ENCODE results near the gene SCARB1. TPM values are rescaled to one million over a fixed set of nuclear protein-coding genes. Genes with fewer than 3 reads are reported as not detected.
A peak's percentile ranks its signal among the peaks of the same experiment; 100 is the strongest.

SCARB1 gene
- total RNA-seq, 1 donor from 2014 or later: 5.2 TPM

DNA sequence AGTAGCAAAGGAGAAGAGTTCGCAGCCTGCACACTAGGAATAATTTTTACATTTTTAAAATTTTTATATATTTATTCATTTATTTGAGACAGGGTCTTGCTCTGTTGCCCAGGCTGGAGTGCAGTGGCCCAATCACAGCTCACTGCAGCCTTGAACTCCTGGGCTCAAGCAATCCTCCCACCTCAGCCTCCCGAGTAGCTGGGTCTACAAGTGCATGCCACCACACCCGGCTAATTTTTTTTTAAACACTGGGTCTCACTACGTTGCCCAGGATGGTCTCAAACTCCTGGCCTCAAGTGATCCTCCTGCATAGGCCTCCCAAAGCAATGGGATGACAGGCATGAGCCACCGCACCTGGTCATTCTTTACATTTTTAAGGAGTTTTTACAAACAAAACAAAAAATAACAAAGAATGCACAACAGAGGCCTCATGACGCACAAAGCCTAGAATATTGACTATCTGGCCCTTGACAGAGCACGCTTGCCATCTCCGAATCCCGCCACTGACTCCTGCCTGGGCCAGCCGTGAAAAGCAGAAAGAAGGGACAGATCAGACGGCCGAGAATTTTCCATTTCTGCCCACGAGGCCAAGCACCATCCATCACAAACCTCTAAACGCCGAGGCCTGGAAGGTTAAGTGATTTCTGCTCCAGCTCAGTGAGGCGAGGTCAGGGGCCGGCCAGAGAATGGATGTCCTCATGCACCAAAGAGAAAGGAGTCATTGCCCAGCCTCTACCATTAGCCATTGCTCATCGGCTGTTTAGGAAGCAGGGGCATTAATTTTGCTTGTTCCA is 120.0 kb downstream of the SCARB1 start:
- Histone ChIP-seq H3K9me3 (ENCODE audit: control insufficient read depth in 3 of 3, low read length in 3 of 3) (no peaks in the 10 kb centered on the region), H3K27ac (ENCODE audit: low read depth, low read length) (peak overlapping the region; percentile 21), H3K4me3 (ENCODE audit: low read length in 3 of 3) (no peak overlapping the region), H3K9ac (ENCODE audit: low read depth in 1 of 3, low read length in 3 of 3) (no peak overlapping the region), H3K36me3 (ENCODE audit: control insufficient read depth in 3 of 3, insufficient read depth in 3 of 3, low read length in 3 of 3) (no peaks in the 10 kb centered on the region), H3K27me3 (ENCODE audit: control insufficient read depth in 3 of 3, insufficient read depth in 3 of 3, low read length in 3 of 3) (no peaks in the 10 kb centered on the region), H3K4me1 (ENCODE audit: control insufficient read depth in 3 of 3, insufficient read depth in 3 of 3, low read length in 3 of 3) (peaks cover 27 to 49% (median 41%) of the 10 kb centered on the region in 3 donors)

DNA sequence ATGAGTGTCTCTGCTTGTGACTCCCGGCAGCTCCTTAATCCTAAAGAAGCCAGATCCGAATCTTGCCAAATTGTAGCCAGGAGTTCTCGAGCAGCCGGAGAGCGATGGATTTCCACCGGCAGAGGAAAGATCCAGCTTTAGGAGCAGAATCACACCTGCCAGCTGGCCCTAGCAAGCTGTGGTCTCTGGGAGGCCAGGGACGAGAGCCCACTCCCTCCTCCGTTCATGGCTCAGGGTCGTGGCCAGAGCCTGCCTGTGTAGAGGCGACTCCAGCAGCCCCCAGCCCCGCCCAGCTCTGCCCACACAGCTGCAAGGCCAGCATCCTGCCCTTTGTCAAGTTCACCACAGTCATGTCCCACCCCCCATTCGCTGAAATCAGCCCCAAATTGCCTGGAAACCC is 121.0 kb downstream of the SCARB1 start:
- Histone ChIP-seq H3K36me3 (ENCODE audit: control insufficient read depth in 3 of 3, insufficient read depth in 3 of 3, low read length in 3 of 3) (no peaks in the 10 kb centered on the region), H3K27ac (ENCODE audit: low read depth, low read length) (no peak overlapping the region), H3K4me1 (ENCODE audit: control insufficient read depth in 3 of 3, insufficient read depth in 3 of 3, low read length in 3 of 3) (peaks cover 27 to 54% (median 42%) of the 10 kb centered on the region in 3 donors), H3K9ac (ENCODE audit: low read depth in 1 of 3, low read length in 3 of 3) (peak overlapping the region in 1 of 3 donors; percentile 40), H3K9me3 (ENCODE audit: control insufficient read depth in 3 of 3, low read length in 3 of 3) (no peaks in the 10 kb centered on the region), H3K4me3 (ENCODE audit: low read length in 3 of 3) (no peak overlapping the region), H3K27me3 (ENCODE audit: control insufficient read depth in 3 of 3, insufficient read depth in 3 of 3, low read length in 3 of 3) (no peaks in the 10 kb centered on the region)

DNA sequence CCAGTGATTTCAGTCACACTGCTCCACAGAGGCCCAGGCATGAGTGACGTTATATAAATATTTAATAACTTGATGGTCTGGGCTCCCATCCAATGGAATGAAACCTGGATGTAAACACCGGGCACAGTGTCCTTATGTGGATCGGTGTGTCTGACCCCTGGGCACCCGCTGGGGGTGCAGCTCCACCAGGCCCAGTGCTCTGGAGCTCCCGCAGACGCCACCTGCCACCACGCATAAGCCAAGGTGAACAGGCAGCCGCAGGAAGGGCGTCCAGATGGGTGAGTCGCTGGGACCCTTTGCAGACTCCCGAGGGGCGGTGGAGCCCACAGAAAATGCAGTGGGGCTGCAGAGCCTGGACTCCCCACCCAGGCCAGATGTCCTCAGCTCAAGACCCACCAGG is 121.6 kb downstream of the SCARB1 start:
- no peaks in the 10 kb centered on the region for H3K9me3 ChIP-seq (ENCODE audit: control insufficient read depth in 3 of 3, low read length in 3 of 3)
- no peak overlapping the region for H3K27ac ChIP-seq (ENCODE audit: low read depth, low read length)
- H3K27me3 ChIP-seq (ENCODE audit: control insufficient read depth in 3 of 3, insufficient read depth in 3 of 3, low read length in 3 of 3): no peaks in the 10 kb centered on the region
- H3K4me3 ChIP-seq (ENCODE audit: low read length in 3 of 3): no peak overlapping the region
- no peaks in the 10 kb centered on the region for H3K36me3 ChIP-seq (ENCODE audit: control insufficient read depth in 3 of 3, insufficient read depth in 3 of 3, low read length in 3 of 3)
- peaks cover 25 to 54% (median 42%) of the 10 kb centered on the region in 3 donors for H3K4me1 ChIP-seq (ENCODE audit: control insufficient read depth in 3 of 3, insufficient read depth in 3 of 3, low read length in 3 of 3)
- H3K9ac ChIP-seq (ENCODE audit: low read depth in 1 of 3, low read length in 3 of 3): peak overlapping the region in 1 of 3 donors; percentile 40

DNA sequence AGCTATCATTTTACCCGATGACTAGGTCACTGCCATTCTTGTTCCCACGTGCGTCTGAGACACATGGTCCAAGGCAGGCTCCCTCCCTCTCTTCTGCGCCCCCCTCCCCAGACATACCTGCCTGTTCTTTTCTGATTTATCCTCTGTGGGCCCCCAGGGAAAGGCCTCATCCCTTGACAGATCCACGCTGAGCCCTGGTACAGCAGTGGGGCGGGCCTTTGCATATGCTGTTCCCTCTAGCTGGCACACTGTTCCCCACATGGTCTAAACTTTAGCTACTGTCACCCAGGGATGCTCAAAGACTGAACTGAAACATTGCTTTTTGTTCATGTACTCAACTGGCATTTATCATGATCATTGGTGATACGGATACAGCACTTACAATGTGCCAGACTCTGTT is 122.5 kb downstream of the SCARB1 start:
- H3K4me3 ChIP-seq (ENCODE audit: low read length in 3 of 3): peak overlapping the region in 1 of 3 donors; percentile 45
- H3K9me3 ChIP-seq (ENCODE audit: control insufficient read depth in 3 of 3, low read length in 3 of 3): no peaks in the 10 kb centered on the region
- peak overlapping the region in 1 of 3 donors; percentile 66 for H3K9ac ChIP-seq (ENCODE audit: low read depth in 1 of 3, low read length in 3 of 3)
- peak overlapping the region; percentile 57 for H3K27ac ChIP-seq (ENCODE audit: low read depth, low read length)
- no peaks in the 10 kb centered on the region for H3K36me3 ChIP-seq (ENCODE audit: control insufficient read depth in 3 of 3, insufficient read depth in 3 of 3, low read length in 3 of 3)
- H3K27me3 ChIP-seq (ENCODE audit: control insufficient read depth in 3 of 3, insufficient read depth in 3 of 3, low read length in 3 of 3): no peaks in the 10 kb centered on the region
- peaks cover 17 to 45% (median 34%) of the 10 kb centered on the region in 3 donors for H3K4me1 ChIP-seq (ENCODE audit: control insufficient read depth in 3 of 3, insufficient read depth in 3 of 3, low read length in 3 of 3)

DNA sequence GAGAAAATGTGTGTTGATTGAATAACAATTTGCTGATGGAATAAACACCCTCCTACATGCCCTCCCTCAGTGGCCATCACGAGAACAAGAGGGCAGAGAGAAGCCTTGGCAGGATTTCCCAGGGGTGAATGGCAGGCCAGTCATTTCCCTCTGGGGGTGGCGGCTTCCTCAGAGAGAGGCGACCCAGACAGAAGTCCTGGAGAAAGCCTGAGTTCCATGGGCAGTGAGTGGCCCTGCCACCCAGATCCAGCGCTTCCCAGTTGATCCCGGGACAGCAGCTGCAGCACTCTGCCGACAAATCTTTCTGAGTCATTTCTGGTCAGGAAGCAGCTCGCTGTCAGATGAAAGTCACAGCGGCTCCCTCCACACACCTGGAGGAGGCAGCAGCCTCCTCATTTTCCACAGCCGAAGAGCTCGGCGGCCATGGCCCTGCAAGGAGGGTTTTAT is 123.0 kb downstream of the SCARB1 start:
- H3K36me3 ChIP-seq (ENCODE audit: control insufficient read depth in 3 of 3, insufficient read depth in 3 of 3, low read length in 3 of 3): no peaks in the 10 kb centered on the region
- H3K9ac ChIP-seq (ENCODE audit: low read depth in 1 of 3, low read length in 3 of 3): peak overlapping the region in 1 of 3 donors; percentile 66
- H3K27ac ChIP-seq (ENCODE audit: low read depth, low read length): peak overlapping the region; percentile 57
- H3K4me1 ChIP-seq (ENCODE audit: control insufficient read depth in 3 of 3, insufficient read depth in 3 of 3, low read length in 3 of 3): peaks cover 14 to 40% (median 29%) of the 10 kb centered on the region in 3 donors
- no peaks in the 10 kb centered on the region for H3K27me3 ChIP-seq (ENCODE audit: control insufficient read depth in 3 of 3, insufficient read depth in 3 of 3, low read length in 3 of 3)
- peak overlapping the region in 1 of 3 donors; percentile 45 for H3K4me3 ChIP-seq (ENCODE audit: low read length in 3 of 3)
- H3K9me3 ChIP-seq (ENCODE audit: control insufficient read depth in 3 of 3, low read length in 3 of 3): no peaks in the 10 kb centered on the region

DNA sequence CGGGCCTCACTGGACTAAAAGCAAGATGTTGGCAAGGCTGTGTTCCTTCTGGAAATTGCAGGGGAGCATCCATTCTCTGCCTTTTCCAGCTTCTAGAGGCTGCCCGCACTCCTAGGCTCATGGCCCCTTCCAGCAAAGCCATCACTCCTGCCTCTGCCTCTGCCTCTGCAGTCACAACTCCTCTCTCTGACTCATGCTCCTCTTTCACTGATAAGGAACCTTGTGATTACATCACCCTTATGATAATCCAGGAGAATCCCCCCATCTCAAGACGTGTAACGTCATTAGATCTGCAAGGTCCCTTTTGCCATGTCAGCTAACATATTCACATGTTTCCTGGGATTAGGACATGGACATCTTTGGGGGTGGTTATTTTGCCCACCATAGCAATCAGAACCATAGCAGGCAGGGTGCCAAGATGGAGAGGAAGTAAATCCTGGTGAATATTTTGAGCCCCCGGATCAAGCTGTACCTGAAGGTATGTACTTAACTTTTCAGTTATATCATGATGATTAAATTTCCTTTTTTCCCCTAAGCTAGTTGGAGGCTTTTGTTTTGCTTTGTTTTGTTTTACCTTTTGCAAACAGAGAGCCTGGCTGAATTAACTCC is 123.6 kb downstream of the SCARB1 start:
- Histone ChIP-seq H3K27ac (ENCODE audit: low read depth, low read length) (peak overlapping the region; percentile 57), H3K36me3 (ENCODE audit: control insufficient read depth in 3 of 3, insufficient read depth in 3 of 3, low read length in 3 of 3) (no peaks in the 10 kb centered on the region), H3K4me1 (ENCODE audit: control insufficient read depth in 3 of 3, insufficient read depth in 3 of 3, low read length in 3 of 3) (peaks cover 8 to 34% (median 23%) of the 10 kb centered on the region in 3 donors), H3K9me3 (ENCODE audit: control insufficient read depth in 3 of 3, low read length in 3 of 3) (no peaks in the 10 kb centered on the region), H3K9ac (ENCODE audit: low read depth in 1 of 3, low read length in 3 of 3) (no peak overlapping the region), H3K27me3 (ENCODE audit: control insufficient read depth in 3 of 3, insufficient read depth in 3 of 3, low read length in 3 of 3) (no peaks in the 10 kb centered on the region), H3K4me3 (ENCODE audit: low read length in 3 of 3) (no peak overlapping the region)

DNA sequence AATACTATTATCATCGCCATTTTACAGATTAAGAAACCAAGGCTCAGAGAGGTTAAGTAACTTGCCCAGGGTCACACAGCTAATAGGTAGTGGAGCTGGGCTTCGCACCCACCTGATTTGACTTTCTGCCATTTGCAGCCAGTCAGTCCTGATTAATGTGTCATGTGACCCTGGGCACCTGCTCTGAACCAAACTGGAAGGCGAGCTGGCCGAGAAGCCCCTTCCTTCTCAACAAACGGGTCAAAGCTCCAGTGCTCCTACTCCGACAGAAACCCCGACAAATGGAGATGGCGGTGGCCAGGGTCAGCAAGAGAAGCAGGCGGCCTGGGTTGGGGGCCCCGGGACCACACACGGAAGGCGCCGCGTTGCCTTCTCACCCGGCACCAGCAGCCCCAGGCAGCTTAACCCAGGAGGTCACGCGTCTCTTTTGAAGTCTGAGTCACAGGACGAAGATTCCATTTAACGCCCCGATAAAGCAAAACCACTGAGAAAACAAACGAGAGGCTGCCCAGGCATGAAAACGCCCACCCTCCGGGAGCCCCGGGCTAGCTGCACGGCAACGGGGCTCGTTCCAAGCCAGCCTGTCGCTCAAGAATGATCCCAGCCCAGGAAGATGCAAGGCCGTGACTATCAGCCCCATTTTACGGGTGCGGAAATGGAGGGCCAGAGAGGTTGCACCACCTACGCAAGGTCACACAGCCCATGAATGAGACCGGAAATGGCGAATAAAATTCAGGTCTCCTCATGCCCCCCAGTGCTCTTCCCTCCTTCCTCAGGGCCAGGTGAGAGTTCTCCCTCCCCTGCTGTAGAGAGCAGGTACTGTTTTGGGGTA is 124.8 kb downstream of the SCARB1 start:
- no peak overlapping the region for H3K9ac ChIP-seq (ENCODE audit: low read depth in 1 of 3, low read length in 3 of 3)
- peaks cover 7 to 29% (median 25%) of the 10 kb centered on the region in 3 donors for H3K4me1 ChIP-seq (ENCODE audit: control insufficient read depth in 3 of 3, insufficient read depth in 3 of 3, low read length in 3 of 3)
- H3K9me3 ChIP-seq (ENCODE audit: control insufficient read depth in 3 of 3, low read length in 3 of 3): no peaks in the 10 kb centered on the region
- H3K4me3 ChIP-seq (ENCODE audit: low read length in 3 of 3): no peak overlapping the region
- no peaks in the 10 kb centered on the region for H3K36me3 ChIP-seq (ENCODE audit: control insufficient read depth in 3 of 3, insufficient read depth in 3 of 3, low read length in 3 of 3)
- no peak overlapping the region for H3K27ac ChIP-seq (ENCODE audit: low read depth, low read length)
- H3K27me3 ChIP-seq (ENCODE audit: control insufficient read depth in 3 of 3, insufficient read depth in 3 of 3, low read length in 3 of 3): no peaks in the 10 kb centered on the region

DNA sequence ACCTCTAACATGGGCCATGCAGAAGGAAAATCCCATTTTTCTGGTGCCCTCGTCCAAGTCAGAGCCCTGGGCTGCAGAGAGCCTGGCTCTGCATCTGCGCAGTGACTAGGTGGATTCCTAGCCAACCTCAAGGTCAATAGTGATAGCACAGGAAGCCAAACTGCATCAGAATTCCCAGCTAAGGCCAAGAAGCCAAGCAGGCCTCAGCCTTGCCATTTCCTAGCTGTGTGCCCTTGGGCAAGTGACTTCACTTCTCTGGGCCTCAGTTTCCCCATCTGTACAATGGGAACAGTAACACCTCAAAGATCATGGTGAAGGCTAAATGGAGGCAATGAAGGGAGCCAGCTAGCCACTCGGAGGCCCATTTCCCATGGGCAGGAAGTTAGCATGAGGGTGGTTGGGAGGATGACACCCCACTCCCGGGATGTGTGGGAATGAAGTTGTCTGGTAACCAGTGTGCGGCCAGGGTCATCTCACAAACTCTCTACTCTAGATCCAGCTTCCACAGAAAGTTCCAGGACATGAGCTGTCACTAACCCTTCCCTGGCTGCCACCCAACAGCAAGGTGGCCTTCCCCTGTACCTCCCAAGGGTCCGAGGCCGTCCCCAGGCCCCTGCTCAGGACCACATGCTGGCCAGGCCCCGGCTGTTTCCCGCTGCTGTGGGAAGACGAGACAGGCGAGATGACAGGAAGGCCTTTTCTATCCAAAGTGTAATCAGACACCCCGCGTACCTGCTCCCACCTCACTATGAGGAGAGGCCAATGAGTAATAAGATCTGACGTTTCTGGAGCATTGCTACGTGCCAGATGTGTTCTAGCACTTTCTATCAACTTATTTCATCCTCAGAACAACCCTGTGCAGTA is 125.7 kb downstream of the SCARB1 start:
- Histone ChIP-seq H3K4me1 (ENCODE audit: control insufficient read depth in 3 of 3, insufficient read depth in 3 of 3, low read length in 3 of 3) (peaks cover 7 to 31% (median 27%) of the 10 kb centered on the region in 3 donors), H3K9me3 (ENCODE audit: control insufficient read depth in 3 of 3, low read length in 3 of 3) (no peaks in the 10 kb centered on the region), H3K9ac (ENCODE audit: low read depth in 1 of 3, low read length in 3 of 3) (no peak overlapping the region), H3K36me3 (ENCODE audit: control insufficient read depth in 3 of 3, insufficient read depth in 3 of 3, low read length in 3 of 3) (no peaks in the 10 kb centered on the region), H3K27ac (ENCODE audit: low read depth, low read length) (no peak overlapping the region), H3K4me3 (ENCODE audit: low read length in 3 of 3) (no peak overlapping the region), H3K27me3 (ENCODE audit: control insufficient read depth in 3 of 3, insufficient read depth in 3 of 3, low read length in 3 of 3) (no peaks in the 10 kb centered on the region)

DNA sequence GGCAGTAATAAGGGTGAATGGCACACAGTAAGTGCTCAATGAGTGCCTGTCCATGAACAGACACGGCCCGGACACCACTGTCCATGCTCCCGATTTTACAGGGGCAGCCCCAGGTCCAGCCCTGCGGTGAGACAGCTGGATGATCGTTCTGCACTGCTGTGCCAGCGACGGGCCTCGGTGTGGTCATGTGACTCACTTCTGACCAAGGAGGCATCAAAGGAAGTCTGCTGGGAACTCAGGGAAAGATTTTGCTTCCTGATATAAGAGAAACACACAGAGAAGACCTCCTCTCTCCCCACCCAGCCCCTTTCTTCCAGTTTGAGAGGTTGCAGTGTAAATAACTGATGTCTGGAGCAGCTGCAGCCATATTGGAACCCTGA is 126.6 kb downstream of the SCARB1 start:
- Histone ChIP-seq H3K4me1 (ENCODE audit: control insufficient read depth in 3 of 3, insufficient read depth in 3 of 3, low read length in 3 of 3) (peaks cover 7 to 33% (median 28%) of the 10 kb centered on the region in 3 donors), H3K27ac (ENCODE audit: low read depth, low read length) (no peak overlapping the region), H3K36me3 (ENCODE audit: control insufficient read depth in 3 of 3, insufficient read depth in 3 of 3, low read length in 3 of 3) (no peaks in the 10 kb centered on the region), H3K9ac (ENCODE audit: low read depth in 1 of 3, low read length in 3 of 3) (peak overlapping the region in 1 of 3 donors; percentile 25), H3K4me3 (ENCODE audit: low read length in 3 of 3) (no peak overlapping the region), H3K27me3 (ENCODE audit: control insufficient read depth in 3 of 3, insufficient read depth in 3 of 3, low read length in 3 of 3) (no peaks in the 10 kb centered on the region), H3K9me3 (ENCODE audit: control insufficient read depth in 3 of 3, low read length in 3 of 3) (no peaks in the 10 kb centered on the region)
